H1 (cell line): Measurements from ENCODE around the gene THG1L. TPM values are rescaled to one million over a fixed set of nuclear protein-coding genes. Genes with fewer than 3 reads are reported as not detected.

Source experiments
- ASH2L ChIP-seq: fragments of 200-600, 300-600 bp; sonication (generic); IDR thresholded peaks from one replicate; pipeline ENCODE4 v1.7.1; 2017; ENCODE audit warnings: low read length
- ATF3 ChIP-seq: IDR thresholded peaks from 2 replicates; pipeline ENCODE4 v1.6.1; 2011; ENCODE audit warnings: low read depth, mild to moderate bottlenecking, low read length; ENCODE audit not compliant: insufficient read depth
- BACH1 ChIP-seq: IDR thresholded peaks from 2 replicates; pipeline ENCODE4 v1.6.1; 2012; ENCODE audit warnings: low read length, improper control_type of control experiment
- CBX8 ChIP-seq: fragments of 300-800, 300-1000 bp; sonication (generic); IDR thresholded peaks from 2 replicates; pipeline ENCODE4 v1.7.1; 2016; ENCODE audit warnings: low read depth, low read length, borderline replicate concordance
- CEBPB ChIP-seq: IDR thresholded peaks from 2 replicates; pipeline ENCODE4 v1.6.1; 2012; ENCODE audit warnings: low read depth, low read length
- CHD2 ChIP-seq: IDR thresholded peaks from 2 replicates; pipeline ENCODE4 v1.6.1; 2012; ENCODE audit warnings: low read length, improper control_type of control experiment
- GTF2F1 ChIP-seq: IDR thresholded peaks from 2 replicates; pipeline ENCODE4 v1.6.1; 2012; ENCODE audit warnings: low read depth, low read length, improper control_type of control experiment, borderline replicate concordance
- JUN ChIP-seq: IDR thresholded peaks from 2 replicates; pipeline ENCODE4 v1.6.1; 2011; ENCODE audit warnings: low read depth, mild to moderate bottlenecking, improper control_type of control experiment, low read length
- MAFK ChIP-seq: IDR thresholded peaks from 2 replicates; pipeline ENCODE4 v1.6.1; 2012; ENCODE audit warnings: low read depth, mild to moderate bottlenecking, improper control_type of control experiment, low read length
- RBBP5 ChIP-seq: IDR thresholded peaks from 2 replicates; pipeline ENCODE4 v1.7.1; 2012; ENCODE audit warnings: low read depth, mild to moderate bottlenecking, inconsistent platforms, low read length, moderate library complexity, borderline replicate concordance
- SIN3A ChIP-seq, 2 experiments: IDR thresholded peaks in 1 of 2; conservative IDR thresholded peaks in 1 of 2; 2 replicates each; pipeline ENCODE4 v1.6.1; 2011 to 2012; ENCODE audit warnings: low read length in 2 of 2, improper control_type of control experiment in 1 of 2, low read depth in 1 of 2, mild to moderate bottlenecking in 1 of 2
- SIX5 ChIP-seq: IDR thresholded peaks from 2 replicates; pipeline ENCODE4 v1.6.1; 2011; ENCODE audit warnings: mild to moderate bottlenecking, low read depth, low read length
- SP4 ChIP-seq: IDR thresholded peaks from 2 replicates; pipeline ENCODE4 v1.6.1; 2012; ENCODE audit warnings: low read length, inconsistent platforms
- SUZ12 ChIP-seq: fragments of 200-600 bp; sonication (generic); IDR thresholded peaks from 2 replicates; pipeline ENCODE4 v1.6.1; 2012; ENCODE audit warnings: mild to moderate bottlenecking, inconsistent platforms, low read length, moderate library complexity, mixed read lengths
- YY1 ChIP-seq: IDR thresholded peaks from 2 replicates; pipeline ENCODE4 v1.6.1; 2011; ENCODE audit warnings: low read depth, mild to moderate bottlenecking, low read length
- polyA plus RNA-seq, 7 experiments: library from polyadenylated mRNA; depleted of rRNA in 3 of 7; stranded (reverse) in 5 of 7; unstranded in 2 of 7; fragments of >200 nt in 5 of 7; fragments of 200-250 nt in 2 of 7; gene quantifications; 1 replicate in 5 of 7; 2 replicates in 1 of 7; 4 replicates in 1 of 7; pipeline versions ENCODE4 v1.2.1 to v1.2.3, GENCODE V29; 2011 to 2013; ENCODE audit warnings: missing spikeins in 2 of 7, mixed read lengths in 2 of 7
- total RNA-seq: library from RNA; stranded (reverse); fragmentation: NEBNext Ultra II Directional; extraction: Animal tissue kit (Norgen Biotek cat#: 25700); gene quantifications from 2 replicates; pipeline ENCODE4 v1.2.1, GENCODE V29; 2021

THG1L gene
- total and polyA plus RNA-seq, 2 of the 8 experiments (the other 6 are each of a cell fraction or from before 2014, with no cell fraction given) = 8.1 to 12.4 TPM

DNA sequence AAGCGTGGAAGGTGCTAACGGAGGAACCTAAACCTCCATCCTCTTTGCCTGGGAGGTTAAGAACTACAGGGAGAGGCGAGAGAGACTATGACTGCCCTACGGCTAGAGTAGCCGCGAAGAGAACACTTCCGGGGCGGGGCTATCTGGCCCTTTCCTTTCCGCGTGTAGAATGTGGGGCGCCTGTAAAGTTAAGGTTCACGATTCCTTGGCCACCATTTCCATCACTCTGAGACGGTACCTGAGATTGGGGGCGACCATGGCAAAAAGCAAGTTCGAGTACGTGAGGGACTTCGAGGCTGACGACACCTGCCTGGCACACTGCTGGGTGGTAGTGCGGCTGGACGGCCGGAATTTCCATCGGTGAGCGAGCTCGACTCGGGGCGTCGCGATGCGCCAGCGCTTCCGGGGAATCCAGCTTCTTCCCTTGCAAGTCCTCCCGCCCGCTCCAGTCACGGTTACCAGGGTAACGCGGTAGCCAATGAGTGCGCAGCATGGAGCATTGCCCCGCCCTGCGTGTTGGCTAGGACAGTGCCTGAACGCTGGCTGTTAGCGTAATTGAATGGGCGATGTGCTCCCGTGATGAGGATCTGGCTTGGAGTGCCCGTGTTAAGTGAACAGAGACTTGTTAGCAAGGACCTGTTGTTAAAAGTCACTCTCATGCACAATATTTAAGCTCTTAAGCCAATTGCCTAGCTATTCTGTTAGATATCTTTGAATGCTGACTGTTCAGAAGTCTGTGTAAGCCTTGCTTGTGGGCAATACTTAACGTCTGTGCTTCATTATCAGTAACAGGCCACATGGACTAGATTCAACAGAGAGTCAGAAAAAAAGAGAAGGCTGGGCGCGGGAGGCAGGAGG is at the start of gene THG1L (continued):
- TF ChIP-seq CBX8 = no peak
- no peak for TF ChIP-seq BACH1
- no peak for TF ChIP-seq CHD2
- TF ChIP-seq JUN = no peak
- TF ChIP-seq MAFK = no peak
- peak; percentile 91 for TF ChIP-seq ASH2L
- TF ChIP-seq CEBPB = no peak
- TF ChIP-seq GTF2F1 = 0 out of 2 replicates have a peak, but pooled peaks have one; percentile 51
- TF ChIP-seq ATF3 = no peak
- TF ChIP-seq YY1 = peak; percentile 79
- TF ChIP-seq SP4 = 0 out of 2 replicates have a peak, but pooled peaks have one; percentile 60
- no peak; the same call in 1 of the 2 replicates for TF ChIP-seq RBBP5
- peak in 1 of 2 experiments; percentile 64; a peak in 1 of 4 replicates for TF ChIP-seq SIN3A (conservative IDR thresholded peaks at IDR 0.05 in 1 of 2, IDR thresholded peaks at IDR 0.05 in 1 of 2; ENCODE audit: low read depth in 1 of 2, low read length in 2 of 2)
- peak; percentile 70 for TF ChIP-seq SIX5
- no peak for TF ChIP-seq SUZ12
